ENCODE data around the gene TEX261.

Gene TEX261

GRCh38 chr2:70979626-70980025, 15.0 kb downstream of the TEX261 start:
- DNase-seq: no peak

DNA sequence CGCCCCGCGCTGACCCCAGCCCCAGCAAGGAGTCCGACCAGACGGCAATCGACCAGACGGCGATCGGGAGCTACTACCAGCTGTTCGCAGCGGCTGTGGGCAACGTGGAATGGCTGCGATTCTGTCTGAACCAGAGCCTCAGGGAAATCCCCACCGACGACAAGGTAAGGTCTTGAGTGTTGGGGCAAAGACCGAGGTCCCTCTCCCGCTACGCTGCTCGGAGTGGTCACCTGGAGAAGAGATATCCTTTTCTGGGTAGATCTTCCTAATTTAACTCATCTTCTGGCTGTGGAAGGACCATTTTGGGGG, 15.5 kb downstream of the TEX261 start:
- no peak for DNase-seq

- DNase-seq: no peak
These were observed 16.1 kb downstream of the TEX261 start, which contains the start of gene ANKRD53 for GRCh38 chr2:70978341-70979179. ANKRD53 (plus strand) TSS chr2:70978630; CDS start chr2:70978646, 16 bp downstream.

GRCh38 chr2:70977605-70978205, 17.0 kb downstream of the TEX261 start:
- no peak for DNase-seq

DNA sequence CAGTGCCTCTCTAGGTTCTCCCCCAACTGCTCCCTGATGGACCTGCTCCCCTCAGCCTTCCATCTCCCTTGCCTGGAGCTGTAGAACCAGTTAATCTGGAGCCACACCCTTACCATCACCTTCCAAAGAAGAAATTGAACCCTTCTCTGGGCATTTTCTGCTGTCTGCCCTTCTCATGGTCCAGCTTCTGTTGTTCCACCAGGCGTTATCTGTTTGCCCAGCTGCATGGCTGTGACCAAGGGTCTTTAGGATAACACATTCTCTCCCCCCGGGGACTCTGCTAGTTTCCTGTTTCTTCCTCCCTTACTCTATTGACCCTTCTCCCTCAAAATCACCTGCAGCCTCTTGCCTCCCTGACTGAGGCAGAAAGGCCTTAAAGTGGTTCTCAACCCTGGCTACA, 19.4 kb downstream of the TEX261 start:
- DNase-seq: no peak

DNA sequence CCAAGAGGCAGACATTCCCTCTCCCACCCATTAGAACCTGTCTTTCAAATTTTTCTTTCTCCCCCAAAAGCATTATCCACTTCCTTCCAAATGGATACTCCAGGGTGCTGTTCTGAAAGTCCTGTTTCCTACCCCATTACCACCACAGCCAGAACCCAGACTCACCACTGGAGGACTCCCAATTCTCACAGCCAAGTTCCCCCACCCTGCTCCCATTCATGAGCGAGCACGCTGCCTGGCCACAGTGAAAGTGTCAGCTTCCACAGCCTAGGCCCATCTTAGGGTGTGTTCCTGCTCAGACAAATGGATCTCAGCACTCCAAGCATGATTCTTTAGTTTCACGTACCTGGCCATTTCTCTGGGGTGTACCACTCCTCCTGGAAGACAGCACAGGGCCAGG, 20.1 kb downstream of the TEX261 start:
- no peak for DNase-seq

DNA sequence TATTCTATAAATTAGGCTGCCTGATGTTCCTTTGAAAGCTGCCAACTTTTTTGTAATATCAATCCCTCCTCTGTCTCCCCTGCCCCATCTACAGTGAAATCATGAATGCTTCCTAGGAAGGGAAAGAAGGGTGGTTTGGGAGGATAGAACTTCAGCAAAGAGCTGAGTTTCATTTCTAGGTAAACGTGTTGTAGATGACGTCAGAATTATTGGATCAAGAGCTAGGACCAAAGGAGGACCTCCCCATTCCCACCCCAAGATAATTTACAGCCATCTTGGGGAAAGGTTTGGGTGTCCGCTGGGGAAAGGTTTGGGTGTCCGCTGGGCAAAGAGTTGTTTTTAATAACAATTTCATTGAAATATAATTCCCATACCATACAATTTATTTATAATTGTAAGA, 27.5 kb downstream of the TEX261 start:
- no peak for DNase-seq

GRCh38 chr2:70966681-70967080, 28.0 kb downstream of the TEX261 start:
- DNase-seq: no peak

DNA sequence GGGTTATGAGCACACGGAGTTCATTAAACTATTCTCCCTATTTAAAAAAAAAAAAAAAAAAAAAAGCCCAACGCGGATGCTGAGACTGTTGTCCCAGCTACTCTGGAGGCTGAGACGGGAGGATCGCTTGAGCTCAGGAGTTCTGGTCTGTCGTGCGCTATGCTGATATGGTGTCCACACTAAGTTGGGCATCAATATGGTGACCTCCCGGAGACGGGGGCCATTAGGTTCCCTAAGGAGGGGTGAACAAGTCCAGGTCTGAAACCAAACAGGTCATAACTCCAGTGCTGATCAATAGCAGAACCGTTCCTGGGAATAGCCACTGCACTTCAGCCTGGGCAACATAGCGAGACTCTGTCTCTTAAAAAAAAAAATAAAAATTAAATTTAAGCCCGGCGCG, 29.2 kb downstream of the TEX261 start:
- no peak for DNase-seq

GRCh38 chr2:70964596-70965386, 29.9 kb downstream of the TEX261 start:
- DNase-seq: no peak

GRCh38 chr2:70964133-70964532, 30.5 kb downstream of the TEX261 start:
- DNase-seq: no peak

DNA sequence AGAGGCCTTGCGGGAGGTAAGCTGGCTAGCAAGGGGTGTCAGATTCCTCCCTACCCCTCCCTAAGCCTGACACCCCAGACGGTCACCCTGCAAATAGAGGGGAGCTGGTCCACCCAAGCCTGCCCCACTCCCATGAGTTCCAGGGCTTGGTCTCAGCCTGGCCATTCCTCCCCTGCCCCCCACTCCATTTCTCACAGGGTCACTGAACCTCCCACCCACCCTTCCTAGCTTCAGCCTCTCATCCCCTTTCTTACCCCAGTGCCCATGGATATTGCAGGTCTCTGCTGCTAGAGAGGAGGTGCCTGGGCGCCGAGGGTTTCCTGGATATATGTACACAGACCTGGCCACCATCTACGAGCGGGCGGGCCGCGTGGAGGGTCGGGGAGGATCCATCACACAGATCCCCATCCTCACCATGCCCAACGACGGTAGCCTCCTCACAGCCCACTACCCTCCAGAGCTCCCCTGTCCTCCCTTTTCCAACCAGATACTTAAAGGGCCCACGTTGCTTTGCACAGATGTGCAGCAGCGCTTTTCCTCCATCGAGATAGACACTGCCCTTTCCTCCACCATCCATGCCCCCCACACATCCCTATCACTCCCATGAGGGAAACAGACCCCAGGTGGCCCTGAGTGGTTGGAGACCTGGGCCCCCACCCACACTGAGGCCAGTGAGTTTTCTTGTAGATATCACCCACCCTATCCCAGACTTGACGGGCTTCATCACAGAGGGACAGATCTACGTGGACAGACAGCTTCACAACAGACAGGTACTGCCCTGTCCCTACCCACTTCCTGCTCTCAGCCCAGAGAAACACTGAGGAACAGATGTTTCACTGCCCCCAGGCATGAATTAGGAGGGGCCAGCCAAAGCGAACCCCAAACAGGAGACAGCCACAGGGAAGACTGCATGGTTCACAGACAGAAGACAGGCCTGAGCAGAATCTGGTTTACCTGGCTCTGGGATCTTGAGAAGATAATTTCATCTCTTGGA, 31.5 kb downstream of the TEX261 start:
- no peak for DNase-seq

GRCh38 chr2:70962211-70962884, 32.3 kb downstream of the TEX261 start:
- DNase-seq: no peak

- DNase-seq: no peak
These were observed 33.1 kb downstream of the TEX261 start for GRCh38 chr2:70961648-70961994.

DNA sequence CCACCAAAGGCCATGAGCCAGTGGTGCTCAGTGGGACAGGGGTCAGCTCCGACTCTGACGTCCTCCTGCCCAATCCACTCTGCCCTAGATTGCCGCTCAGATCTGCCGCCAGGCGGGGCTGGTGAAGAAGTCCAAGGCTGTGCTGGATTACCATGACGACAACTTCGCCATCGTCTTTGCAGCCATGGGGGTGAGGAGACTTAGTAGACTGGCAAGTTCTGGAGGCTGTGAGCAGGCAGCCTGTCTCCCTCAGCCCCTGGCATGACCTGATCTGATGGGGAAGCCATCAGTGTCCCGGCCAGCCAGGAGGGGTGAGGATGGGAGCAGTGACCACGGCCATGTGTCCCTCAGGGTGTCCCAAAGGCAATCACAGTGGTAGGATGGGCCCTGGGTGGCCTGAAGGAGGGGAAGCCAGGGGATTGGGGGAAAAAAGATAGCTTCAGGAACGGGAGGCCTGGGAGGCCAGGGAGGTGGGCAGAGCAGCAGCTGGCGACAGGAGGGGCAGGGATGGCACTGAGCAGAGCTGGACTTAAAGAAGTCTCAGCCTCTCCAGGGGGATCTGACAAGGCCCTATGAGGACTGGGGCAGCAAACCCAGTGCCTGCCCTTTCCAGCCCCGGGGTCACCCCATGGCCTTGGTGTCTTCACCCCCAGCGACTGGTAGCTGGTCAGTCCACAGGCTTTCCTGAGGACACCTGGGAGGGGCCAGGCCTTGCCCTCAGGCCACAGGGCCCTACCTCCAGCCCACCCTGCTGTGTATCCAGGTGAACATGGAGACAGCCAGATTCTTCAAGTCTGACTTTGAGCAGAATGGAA, 33.6 kb downstream of the TEX261 start:
- no peak for DNase-seq

- DNase-seq: no peak
These were observed 34.5 kb downstream of the TEX261 start for GRCh38 chr2:70959851-70960832.

- no peak for DNase-seq
These were observed 35.4 kb downstream of the TEX261 start for GRCh38 chr2:70959271-70959761.

- DNase-seq: no peak
These were observed 35.9 kb downstream of the TEX261 start for GRCh38 chr2:70958759-70959158.

DNA sequence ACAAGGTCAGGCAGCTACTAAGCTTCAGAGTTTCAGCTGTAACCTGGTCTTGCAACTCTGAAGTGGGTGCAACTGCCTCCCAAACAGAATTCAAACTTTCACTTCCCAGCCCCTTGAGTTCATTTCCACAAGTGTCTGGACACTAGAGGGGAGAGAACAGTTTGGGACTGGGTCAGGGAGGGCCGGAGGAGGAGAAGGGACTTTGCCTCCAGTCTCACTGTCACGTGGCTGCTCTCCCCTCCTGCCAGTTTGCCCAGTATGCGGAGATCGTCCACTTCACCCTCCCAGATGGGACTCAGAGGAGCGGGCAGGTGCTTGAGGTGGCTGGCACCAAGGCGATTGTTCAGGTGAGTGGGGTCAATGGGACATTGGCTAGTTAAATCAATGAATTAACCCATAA, 36.9 kb downstream of the TEX261 start:
- no peak for DNase-seq

GRCh38 chr2:70956141-70956540, 38.5 kb downstream of the TEX261 start:
- no peak for DNase-seq
